IMR-90 (cell line): ENCODE measurements around the gene ARMH3. TPM values are rescaled to one million over a fixed set of nuclear protein-coding genes. Genes with fewer than 3 reads are reported as not detected.

ENCODE experiments used
- ATAC-seq: fragments of 200-7000 bp; cut with Tn5 transposase; 2 replicates; pipeline ENCODE4 v1.9.1; 2020; ENCODE audit warnings: low read depth, mild to moderate bottlenecking, moderate library complexity
- BruUV-seq: library from RNA; stranded (reverse); fragments of 400-500 nt; replicated peaks from 2 replicates; lab custom pipeline; 2021; lab: Mats Ljungman, UMichigan
- CTCF ChIA-PET: fragments of 300-600 bp; formaldehyde crosslinking; extraction: SDS; loops from one replicate; lab custom pipeline; 2021; ENCODE audit warnings: antibody characterized with exemption; lab: Yijun Ruan, JAX
- POLR2A ChIA-PET: fragments of 300-600 bp; sonication (Branson Sonifier 250); formaldehyde crosslinking; loops from one replicate; lab custom pipeline; 2022; ENCODE audit warnings: antibody characterized with exemption; ENCODE audit not compliant: unreplicated experiment; lab: Charles Lee
- DNase-seq: peaks from one replicate; pipeline ENCODE4 v3.0.0; 2013
- H2AFZ ChIP-seq: replicated peaks from 2 replicates; pipeline ENCODE3; 2013; ENCODE audit warnings: low read length, mild to moderate bottlenecking; ENCODE audit not compliant: poor library complexity
- H2AK5ac ChIP-seq: 2 replicates; pipeline ENCODE4 v1.6.1; 2013; ENCODE audit warnings: low read depth, low read length, inconsistent platforms
- H2AK9ac ChIP-seq: replicated peaks from 2 replicates; pipeline ENCODE3; 2013; ENCODE audit warnings: mild to moderate bottlenecking, low read depth, low read length, moderate library complexity; ENCODE audit not compliant: poor library complexity
- H2BK120ac ChIP-seq: 2 replicates; pipeline ENCODE4 v1.6.1; 2013; ENCODE audit warnings: low read depth, low read length, inconsistent platforms
- H2BK15ac ChIP-seq: 3 replicates; pipeline ENCODE4 v1.6.1; 2013; ENCODE audit warnings: low read depth, low read length, inconsistent platforms
- H2BK20ac ChIP-seq: 2 replicates; pipeline ENCODE4 v1.6.1; 2013; ENCODE audit warnings: low read depth, mild to moderate bottlenecking, inconsistent platforms, low read length, moderate library complexity
- H2BK5ac ChIP-seq: 2 replicates; pipeline ENCODE4 v1.6.1; 2013; ENCODE audit warnings: mild to moderate bottlenecking, low read depth, low read length, inconsistent platforms; ENCODE audit not compliant: poor library complexity, severe bottlenecking
- H3K14ac ChIP-seq: replicated peaks from 2 replicates; pipeline ENCODE4 v1.6.1; 2013; ENCODE audit warnings: low read depth, low read length, inconsistent platforms
- H3K18ac ChIP-seq: 2 replicates; pipeline ENCODE4 v1.6.1; 2013; ENCODE audit warnings: low read depth, low read length, control low read depth
- H3K23ac ChIP-seq: 2 replicates; pipeline ENCODE4 v1.6.1; 2013; ENCODE audit warnings: low read depth, low read length, inconsistent platforms
- H3K27ac ChIP-seq: 2 replicates; pipeline ENCODE4 v1.5.1; 2013; ENCODE audit warnings: mild to moderate bottlenecking, control low read depth, low read length; ENCODE audit not compliant: insufficient read depth
- H3K27me3 ChIP-seq: 2 replicates; pipeline ENCODE4 v1.6.1; 2013; ENCODE audit warnings: low read length; ENCODE audit not compliant: control insufficient read depth, insufficient read depth
- H3K36me3 ChIP-seq: 2 replicates; pipeline ENCODE4 v1.6.1; 2013; ENCODE audit warnings: low read length, mixed read lengths; ENCODE audit not compliant: control insufficient read depth, insufficient read depth
- H3K4ac ChIP-seq: 2 replicates; pipeline ENCODE4 v1.6.1; 2013; ENCODE audit warnings: low read depth, low read length, inconsistent platforms
- H3K4me1 ChIP-seq: 2 replicates; pipeline ENCODE4 v1.6.1; 2013; ENCODE audit warnings: low read length, mixed read lengths; ENCODE audit not compliant: control insufficient read depth, insufficient read depth
- H3K4me2 ChIP-seq: 2 replicates; pipeline ENCODE4 v1.6.1; 2013; ENCODE audit warnings: low read depth, mild to moderate bottlenecking, control low read depth, low read length, moderate library complexity
- H3K4me3 ChIP-seq: 2 replicates; pipeline ENCODE4 v1.5.1; 2013; ENCODE audit warnings: low read depth, mild to moderate bottlenecking, control low read depth, low read length, moderate library complexity; ENCODE audit not compliant: insufficient read depth
- H3K56ac ChIP-seq: 2 replicates; pipeline ENCODE4 v1.6.1; 2013; ENCODE audit warnings: low read length, inconsistent platforms; ENCODE audit not compliant: insufficient read depth; ENCODE audit errors: extremely low read depth
- H3K79me1 ChIP-seq, 2 experiments: 2 replicates each; pipeline ENCODE4 v1.6.1; 2013; ENCODE audit warnings: low read length in 2 of 2, inconsistent platforms in 1 of 2, low read depth in 1 of 2
- H3K9ac ChIP-seq: 2 replicates; pipeline ENCODE4 v1.6.1; 2013; ENCODE audit warnings: low read depth, low read length, control low read depth
- H3K9me1 ChIP-seq: 2 replicates; pipeline ENCODE4 v1.6.1; 2013; ENCODE audit warnings: low read length, inconsistent platforms; ENCODE audit not compliant: insufficient read depth
- H3K9me3 ChIP-seq: 2 replicates; pipeline ENCODE4 v1.6.1; 2013; ENCODE audit warnings: low read length; ENCODE audit not compliant: control insufficient read depth, insufficient read depth
- H4K20me1 ChIP-seq: 2 replicates; pipeline ENCODE4 v1.6.1; 2013; ENCODE audit warnings: low read length, inconsistent platforms; ENCODE audit not compliant: insufficient read depth
- H4K5ac ChIP-seq: 2 replicates; pipeline ENCODE4 v1.6.1; 2013; ENCODE audit warnings: mild to moderate bottlenecking, low read depth, low read length, control low read depth
- H4K8ac ChIP-seq, 2 experiments: 2 replicates each; pipeline ENCODE4 v1.6.1; 2013; ENCODE audit warnings: low read depth in 2 of 2, low read length in 2 of 2, control low read depth in 1 of 2, inconsistent platforms in 1 of 2
- H4K91ac ChIP-seq: 2 replicates; pipeline ENCODE4 v1.6.1; 2013; ENCODE audit warnings: low read depth, low read length, inconsistent platforms; ENCODE audit not compliant: insufficient read depth
- BHLHE40 ChIP-seq: fragments of 150-350 bp; IDR thresholded peaks from 2 replicates; pipeline ENCODE4 v1.6.1; 2016; ENCODE audit warnings: mild to moderate bottlenecking, low read depth, low read length
- CHD1 ChIP-seq: IDR thresholded peaks from 2 replicates; pipeline ENCODE4 v1.6.1; 2012; ENCODE audit warnings: low read depth, low read length, improper control_type of control experiment
- MXI1 ChIP-seq: IDR thresholded peaks from 2 replicates; pipeline ENCODE4 v1.6.1; 2012; ENCODE audit warnings: low read depth, mild to moderate bottlenecking, low read length, moderate library complexity, borderline replicate concordance
- WGBS, 2 experiments: methylation state at CpG; one replicate each; pipeline versions ENCODE4 v1.1.5 to v1.1.7; 2013; ENCODE audit warnings: missing lambda C conversion rate in 2 of 2; ENCODE audit not compliant: insufficient read length in 1 of 2; ENCODE audit errors: extremely low coverage in 2 of 2; 5-methylcytosine and 5-hydroxymethylcytosine counted together
- dilution Hi-C: fragments of 300-500 bp; cut with HindIII; formaldehyde crosslinking; loops from one replicate; pipeline ENCODE4 v1.14.3; 2018; ENCODE audit warnings: low sequenced_read_pairs; ENCODE audit not compliant: unreplicated experiment
- in situ Hi-C: fragments of 300-500 bp; cut with MboI; formaldehyde crosslinking; loops from 3 replicates; pipeline ENCODE4 v1.14.3; 2019; ENCODE audit warnings: low sequenced_read_pairs, inconsistent platforms, mixed read lengths
- intact Hi-C: fragments of 100-400 bp; cut with micrococcal nuclease; formaldehyde crosslinking; loops from 2 replicates; pipeline ENCODE4 v1.10.0; 2022
- polyA plus RNA-seq, 3 experiments: library from polyadenylated mRNA; depleted of rRNA; stranded (reverse); fragments of >200 nt; gene quantifications; 2 replicates each; pipeline ENCODE4 v1.2.3, GENCODE V29; 2012; ENCODE audit warnings: low replicate concordance in 1 of 3
- total RNA-seq: library from RNA; depleted of rRNA; stranded (reverse); fragments of >200 nt; gene quantifications from 2 replicates; pipeline ENCODE4 v1.2.3, GENCODE V29; 2012
- TF ChIP-seq, protein P1 (sequence below): fragments of 150-350 bp; IDR thresholded peaks from 2 replicates; pipeline ENCODE4 v1.6.1; 2016; ENCODE audit warnings: low read depth, mild to moderate bottlenecking, low read length, moderate library complexity, borderline replicate concordance

The ARMH3 gene
- total and polyA plus RNA-seq, 2 of the 4 experiments (the other 2 are of a cell fraction) = 12.1 to 13.1 TPM

DNA sequence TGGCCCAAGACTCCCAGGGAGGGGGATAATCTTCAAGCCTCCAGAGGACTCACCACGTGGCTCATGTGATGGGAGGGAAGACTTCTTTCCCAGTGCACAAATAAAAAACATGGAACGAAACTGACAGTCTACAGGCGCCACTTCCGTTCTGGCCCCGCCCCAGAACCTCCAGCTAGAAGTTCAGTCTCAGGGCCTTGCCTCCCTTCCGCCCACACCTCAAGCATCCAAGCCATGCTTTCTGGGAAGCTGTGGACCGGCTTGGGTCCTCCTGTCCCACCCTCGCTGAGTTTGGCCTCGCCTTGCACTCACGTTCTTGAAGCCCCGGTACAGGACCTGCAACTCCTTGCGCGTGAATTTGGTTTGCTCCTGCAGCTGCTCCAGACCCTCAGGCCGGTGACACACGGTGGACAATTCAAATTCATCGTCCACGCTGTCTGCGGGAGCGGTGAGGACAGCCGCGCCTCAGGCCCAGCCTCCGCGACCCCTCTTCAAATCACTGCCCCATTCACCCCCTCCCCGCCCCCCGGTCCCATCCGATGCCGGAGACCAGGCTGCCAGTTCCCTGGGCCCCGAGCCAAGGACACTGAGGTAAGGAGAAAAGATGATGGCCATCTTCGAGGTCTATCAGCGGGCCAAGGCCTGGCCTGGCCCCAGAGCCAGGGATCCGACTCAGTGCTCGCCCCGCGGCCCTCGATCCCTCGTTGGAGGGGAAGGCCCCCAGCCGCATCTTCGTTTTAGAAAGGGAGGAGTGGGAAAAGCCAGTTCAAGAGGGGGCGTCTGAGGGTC lies 227.0 kb downstream of the ARMH3 start:
- Histone ChIP-seq H3K79me1 (peaks cover 0 to 25% of the 10 kb centered on the region in 2 experiments; a peak in 2 of 4 replicates), H3K56ac (no peak overlapping the region), H3K14ac (no peak overlapping the region), H2BK5ac (no peak overlapping the region), H3K27me3 (no peaks in the 10 kb centered on the region), H2AK9ac (peak overlapping the region; percentile 32), H4K8ac (no peak overlapping the region), H3K18ac (no peak overlapping the region), H3K36me3 (no peaks in the 10 kb centered on the region; the same call in 1 of the 2 replicates), H2AK5ac (no peak overlapping the region), H2BK120ac (no peak overlapping the region), H3K4me1 (peaks cover 6% of the 10 kb centered on the region), H3K9me3 (no peaks in the 10 kb centered on the region), H3K4ac (no peak overlapping the region), H3K9ac (no peak overlapping the region), H3K23ac (no peak overlapping the region), H3K4me3 (no peak overlapping the region), H4K5ac (no peak overlapping the region), H4K91ac (no peak overlapping the region), H4K20me1 (peaks cover 8% of the 10 kb centered on the region), H3K9me1 (peaks cover 26% of the 10 kb centered on the region), H3K4me2 (no peak overlapping the region), H2BK15ac (no peak overlapping the region), H2AFZ (no peak overlapping the region), H3K27ac (no peak overlapping the region), H2BK20ac (no peak overlapping the region)
- in situ Hi-C loops (no loop called here), dilution Hi-C loops (no loop called here), intact Hi-C loops (no loop called here)
- 75% methylated on average over 7 of the region's 39 CpGs; no CpG with 5 or more reads in 1 of the 2 experiments for WGBS, 2 experiments
- no peak for TF ChIP-seq CHD1
- TF ChIP-seq BHLHE40 = no peak
- no peak for TF ChIP-seq MXI1
- TF ChIP-seq, protein P1, sequence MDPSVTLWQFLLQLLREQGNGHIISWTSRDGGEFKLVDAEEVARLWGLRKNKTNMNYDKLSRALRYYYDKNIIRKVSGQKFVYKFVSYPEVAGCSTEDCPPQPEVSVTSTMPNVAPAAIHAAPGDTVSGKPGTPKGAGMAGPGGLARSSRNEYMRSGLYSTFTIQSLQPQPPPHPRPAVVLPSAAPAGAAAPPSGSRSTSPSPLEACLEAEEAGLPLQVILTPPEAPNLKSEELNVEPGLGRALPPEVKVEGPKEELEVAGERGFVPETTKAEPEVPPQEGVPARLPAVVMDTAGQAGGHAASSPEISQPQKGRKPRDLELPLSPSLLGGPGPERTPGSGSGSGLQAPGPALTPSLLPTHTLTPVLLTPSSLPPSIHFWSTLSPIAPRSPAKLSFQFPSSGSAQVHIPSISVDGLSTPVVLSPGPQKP = no peak
- CTCF ChIA-PET = no interaction called here
- POLR2A ChIA-PET = no interaction called here
- DNase-seq = no peak
- no TSS peak for BruUV-seq
- ATAC-seq = no peak
